HepG2 (cell line): ENCODE measurements around the gene ASGR1. TPM values are rescaled to one million over a fixed set of nuclear protein-coding genes. Genes with fewer than 3 reads are reported as not detected.

ENCODE experiments used
- ATAC-seq: fragments of 200-7000 bp; cut with Tn5 transposase; 3 replicates; pipeline ENCODE4 v1.9.1; 2020; ENCODE audit warnings: mild to moderate bottlenecking, moderate library complexity
- BruUV-seq: library from RNA; stranded (reverse); fragments of 400-500 nt; replicated peaks from 2 replicates; lab custom pipeline; 2021; lab: Mats Ljungman, UMichigan
- CTCF ChIA-PET: fragments of 300-600 bp; formaldehyde crosslinking; extraction: SDS; loops from one replicate; lab custom pipeline; 2021; ENCODE audit warnings: low total read pairs, inconsistent platforms, low intra/inter-chr PET ratio; lab: Yijun Ruan, JAX
- POLR2A ChIA-PET: fragments of 350-600 bp; sonication (Branson Sonifier 250); formaldehyde crosslinking; loops from one replicate; lab custom pipeline; 2020; ENCODE audit warnings: antibody characterized with exemption, inconsistent platforms; lab: Yijun Ruan, JAX
- DNase-seq: peaks from one replicate; pipeline ENCODE4 v3.0.0-alpha.2; 2015; ENCODE audit warnings: low spot score
- FAIRE-seq: peaks from 3 replicates; lab custom pipeline; 2011; peaks lifted over from hg19 to GRCh38; lab: Jason Lieb, UNC
- H2AFZ ChIP-seq: one replicate; pipeline ENCODE4 v1.6.1; 2011; ENCODE audit warnings: low read length, inconsistent platforms
- H3K27ac ChIP-seq: fragments of 300-600 bp; 3 replicates; pipeline ENCODE4 v1.8.0; 2011; ENCODE audit warnings: mixed run types, mild to moderate bottlenecking, mixed read lengths, low read length, inconsistent platforms; ENCODE audit not compliant: insufficient read depth; ENCODE audit errors: extremely low read length
- H3K27me3 ChIP-seq, 2 experiments: fragments of 200-600 bp in 1 of 2; 2 replicates in 1 of 2; 3 replicates in 1 of 2; pipeline versions ENCODE4 v1.6.0 to v1.8.0; 2011; ENCODE audit warnings: low read length in 2 of 2, mild to moderate bottlenecking in 2 of 2, moderate library complexity in 2 of 2, inconsistent platforms in 1 of 2; ENCODE audit not compliant: insufficient read depth in 2 of 2, control insufficient read depth in 1 of 2
- H3K36me3 ChIP-seq, 2 experiments: fragments of 200-600 bp in 1 of 2; replicated peaks in 1 of 2; 2 replicates in 1 of 2; 3 replicates in 1 of 2; pipeline versions ENCODE4 v1.5.1 to v1.8.0; 2011; ENCODE audit warnings: low read length in 2 of 2, inconsistent platforms in 1 of 2; ENCODE audit not compliant: insufficient read depth in 2 of 2, control insufficient read depth in 1 of 2
- H3K4me1 ChIP-seq: 2 replicates; pipeline ENCODE4 v1.5.1; 2012; ENCODE audit warnings: low read length, inconsistent platforms; ENCODE audit not compliant: insufficient read depth
- H3K4me2 ChIP-seq: 2 replicates; pipeline ENCODE4 v1.6.0; 2011; ENCODE audit warnings: low read depth, low read length, inconsistent platforms
- H3K4me3 ChIP-seq, 3 experiments: fragments of 200-600 bp in 1 of 3; sonication (generic), shearing (Covaris generic) in 1 of 3; replicated peaks in 1 of 3; 2 replicates each; pipeline ENCODE4 v1.5.1; 2011 to 2016; ENCODE audit warnings: low read length in 3 of 3, inconsistent platforms in 2 of 3, low read depth in 2 of 3, mild to moderate bottlenecking in 2 of 3, control low read depth in 1 of 3, mixed read lengths in 1 of 3; ENCODE audit not compliant: insufficient read depth in 1 of 3
- H3K79me2 ChIP-seq: one replicate; pipeline ENCODE4 v1.6.1; 2011; ENCODE audit warnings: low read length, inconsistent platforms; ENCODE audit not compliant: insufficient read depth
- H3K9ac ChIP-seq: 2 replicates; pipeline ENCODE4 v1.6.0; 2011; ENCODE audit warnings: mild to moderate bottlenecking, low read depth, low read length, inconsistent platforms; ENCODE audit not compliant: insufficient read depth
- H3K9me3 ChIP-seq: 2 replicates; pipeline ENCODE4 v1.5.1; 2012; ENCODE audit warnings: mild to moderate bottlenecking, low read length
- H4K20me1 ChIP-seq: 2 replicates; pipeline ENCODE4 v1.6.0; 2011; ENCODE audit warnings: inconsistent platforms, mild to moderate bottlenecking, low read length, moderate library complexity; ENCODE audit not compliant: insufficient read depth
- MXD4 ChIP-seq: IDR thresholded peaks from 2 replicates; pipeline ENCODE4 v1.6.1; 2016; ENCODE audit warnings: mild to moderate bottlenecking, missing biosample characterization, missing genetic modification reagents
- PHB2 ChIP-seq: fragments of 450-650 bp; IDR thresholded peaks from 2 replicates; pipeline ENCODE4 v1.6.1; 2018; ENCODE audit not compliant: partially characterized antibody
- RFX1 ChIP-seq: fragments of 450-650 bp; IDR thresholded peaks from 2 replicates; pipeline ENCODE4 v1.6.1; 2017
- STAT6 ChIP-seq: sonication (generic); formaldehyde crosslinking; IDR thresholded peaks from 2 replicates; pipeline ENCODE4 v1.4.0; 2020; ENCODE audit warnings: missing genetic modification reagents, mild to moderate bottlenecking, borderline replicate concordance
- ZNF75D ChIP-seq: sonication (generic); formaldehyde crosslinking; IDR thresholded peaks from 2 replicates; pipeline ENCODE4 v1.8.1; 2023; ENCODE audit warnings: missing genetic modification reagents, mild to moderate bottlenecking, borderline replicate concordance
- WGBS: methylation state at CpG from one replicate; pipeline ENCODE4 v1.1.6; 2017; ENCODE audit warnings: low lambda C conversion rate; 5-methylcytosine and 5-hydroxymethylcytosine counted together
- in situ Hi-C: cut with HindIII; loops from 2 replicates; pipeline ENCODE4 v1.10.0; 2017; ENCODE audit warnings: low pct_unique_long_range_greater_than_20kb; ENCODE audit not compliant: extremely low pct_ligation_motif_present
- intact Hi-C: fragments of 100-400 bp; cut with micrococcal nuclease; formaldehyde crosslinking; loops from one replicate; pipeline ENCODE4 v1.10.0; 2022; ENCODE audit not compliant: unreplicated experiment
- polyA plus RNA-seq, 8 experiments: library from polyadenylated mRNA; depleted of rRNA in 3 of 8; stranded (reverse) in 7 of 8; unstranded in 1 of 8; fragments of >200 nt; fragmentation: Illumina TruSeq in 4 of 8; extraction: Trizol in 4 of 8; gene quantifications; 2 replicates each; pipeline versions ENCODE4 v1.2.1 to v1.2.3, GENCODE V29; 2011 to 2016; ENCODE audit warnings: low read depth in 4 of 8, missing spikeins in 1 of 8, mixed read lengths in 1 of 8; ENCODE audit not compliant: insufficient read depth in 1 of 8
- total RNA-seq, 5 experiments: library from RNA; depleted of rRNA; stranded (reverse); fragments of >200 nt; fragmentation: Illumina TruSeq; extraction: Trizol; gene quantifications; 2 replicates each; pipeline ENCODE4 v1.2.3, GENCODE V29; 2016; ENCODE audit warnings: low read depth in 1 of 5

ASGR1 gene
- total and polyA plus RNA-seq, 2 of the 13 experiments (the other 11 are each of a cell fraction or from before 2014, with no cell fraction given): 353 to 796 TPM

GRCh38 chr17:7205561-7205960, 26.4 kb upstream of the ASGR1 start:
- intact Hi-C loops (no loop called here), in situ Hi-C loops (no loop called here)
- WGBS: 77% methylated on average over 15 of the region's 15 CpGs
- POLR2A ChIA-PET: no interaction called here
- no peaks in the 10 kb centered on the region for H3K9me3 ChIP-seq
- peaks cover 0 to 9% of the 10 kb centered on the region in 2 experiments; a peak in 2 of 5 replicates for H3K27me3 ChIP-seq
- no peaks in the 10 kb centered on the region for H3K4me1 ChIP-seq
- CTCF ChIA-PET: no interaction called here
- no peak for DNase-seq
- TF ChIP-seq ZNF75D (no peak), STAT6 (CRISPR knock-in tag) (no peak), PHB2 (no peak)
- no peak overlapping the region for H3K4me2 ChIP-seq
- no peak overlapping the region for H3K4me3 ChIP-seq
- H4K20me1 ChIP-seq: no peaks in the 10 kb centered on the region
- BruUV-seq: no TSS peak
- H3K36me3 ChIP-seq: no peaks in the 10 kb centered on the region
- FAIRE-seq: no peak
- no peaks in the 10 kb centered on the region for H3K79me2 ChIP-seq
- H3K9ac ChIP-seq: no peak overlapping the region
- H2AFZ ChIP-seq: no peak overlapping the region
- no peak for ATAC-seq
- no peak overlapping the region for H3K27ac ChIP-seq

- Histone ChIP-seq H2AFZ (no peak overlapping the region), H3K4me1 (no peaks in the 10 kb centered on the region), H3K4me3 (no peak overlapping the region), H3K27me3 (peaks cover 0 to 9% of the 10 kb centered on the region in 2 experiments; a peak in 2 of 5 replicates), H3K79me2 (no peaks in the 10 kb centered on the region), H3K9ac (no peak overlapping the region), H3K9me3 (no peaks in the 10 kb centered on the region), H4K20me1 (no peaks in the 10 kb centered on the region), H3K36me3 (no peaks in the 10 kb centered on the region), H3K27ac (no peak overlapping the region), H3K4me2 (no peak overlapping the region)
- in situ Hi-C loops (no loop called here), intact Hi-C loops (no loop called here)
- no TSS peak for BruUV-seq
- ATAC-seq (no peak), FAIRE-seq (no peak), DNase-seq (no peak)
- TF ChIP-seq RFX1 (0 out of 2 replicates have a peak, but pooled peaks have one; percentile 37), MXD4 (no peak)
- CTCF ChIA-PET: no interaction called here
- 70% methylated on average over 28 of the region's 34 CpGs for WGBS
- POLR2A ChIA-PET: no interaction called here
Measured at GRCh38 chr17:7204828-7205461, 25.8 kb upstream of the ASGR1 start.
